T-helper 1 cell (primary cell): ENCODE data around the gene AHRR.
A peak's percentile ranks its signal among the peaks of the same experiment; 100 is the strongest.
"Not testable (repeated sequence)": the region's sequence is repeated elsewhere in the genome, so short reads cannot be mapped to it uniquely, and the experiment has no call there.

Experiments
- DNase-seq, 5 donors: peaks; one replicate each; pipeline ENCODE4 v3.0.0-alpha.2; 2012 to 2020

The AHRR gene

DNA sequence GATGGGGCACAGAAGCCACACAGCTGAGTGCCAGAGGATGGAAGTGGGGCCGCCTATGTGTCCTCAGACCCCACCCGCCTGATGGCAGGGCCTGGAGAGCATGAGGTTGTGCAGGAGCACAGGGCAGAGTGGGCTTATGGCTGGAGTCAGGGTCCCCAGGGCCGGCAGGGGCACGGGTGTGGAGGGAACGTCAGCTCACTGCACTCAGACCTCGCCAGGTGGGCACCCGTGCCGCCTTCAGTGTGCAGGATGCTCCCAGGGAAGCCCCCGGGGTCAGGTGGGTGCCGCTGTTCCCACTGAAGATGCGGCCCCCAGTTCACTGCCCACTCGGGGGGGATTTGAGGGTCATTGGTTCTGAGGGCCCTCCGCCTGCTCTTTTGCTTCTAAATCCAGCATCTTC lies 156.4 kb downstream of the AHRR start:
- DNase-seq, result no peak

DNA sequence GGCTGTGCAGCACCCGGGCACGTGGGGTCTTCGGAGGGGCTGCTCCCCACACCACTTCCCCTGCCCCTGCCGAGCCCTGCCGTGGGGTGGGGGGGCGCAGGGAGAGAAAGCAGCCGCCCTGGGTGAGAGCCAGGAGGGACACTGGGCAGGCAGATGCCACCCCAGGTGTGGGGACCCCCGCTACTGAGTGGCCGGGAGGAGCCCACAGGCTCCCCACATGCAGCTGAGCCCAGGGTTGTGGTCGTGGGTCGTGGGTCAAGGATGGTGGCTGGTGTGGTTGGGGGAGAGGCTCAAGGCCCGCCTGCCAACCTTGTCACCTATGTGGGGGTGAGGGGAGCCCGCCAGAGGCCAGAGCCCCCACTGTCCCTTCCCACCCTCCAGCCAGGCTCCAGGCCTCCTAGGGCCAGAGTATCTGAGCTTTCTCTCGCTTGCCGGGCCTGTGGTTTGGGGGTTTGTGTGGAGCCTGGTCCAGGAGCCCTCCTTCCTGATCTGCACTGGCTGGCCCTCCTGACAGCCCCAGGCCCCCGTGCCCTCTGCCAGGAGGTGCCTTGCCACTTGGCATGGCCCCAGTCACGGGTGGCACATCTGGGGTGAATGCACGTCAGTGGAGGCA lies 157.0 kb downstream of the AHRR start:
- DNase-seq, result no peak

DNA sequence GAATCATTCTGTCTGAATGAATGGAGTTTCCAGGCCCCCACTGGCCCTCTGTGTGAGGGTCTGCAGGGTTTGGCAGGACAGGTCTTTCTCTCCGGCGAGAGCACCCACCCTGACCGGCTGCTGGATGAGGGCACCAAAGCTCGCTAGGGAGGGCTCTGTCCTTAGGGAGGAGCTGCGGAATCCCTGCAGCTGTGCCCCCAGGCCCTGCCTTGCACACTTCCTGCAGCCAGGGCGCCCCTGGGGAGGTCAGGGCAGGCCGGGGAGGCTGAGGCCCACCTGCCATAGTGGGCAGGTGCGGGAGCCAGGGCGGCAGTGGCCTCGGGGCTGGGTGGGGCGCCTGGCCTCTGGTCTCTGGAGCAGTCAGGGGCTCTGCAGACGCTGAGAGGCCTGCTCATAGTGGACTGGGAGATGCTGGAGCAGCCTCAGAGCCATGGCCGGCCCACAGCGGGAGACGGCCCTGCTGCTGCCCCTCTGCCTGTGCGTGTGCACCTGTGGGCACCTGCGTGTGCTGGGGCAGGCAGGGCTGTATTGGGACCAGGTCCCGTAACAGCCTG lies 157.5 kb downstream of the AHRR start:
- DNase-seq, result no peak

DNA sequence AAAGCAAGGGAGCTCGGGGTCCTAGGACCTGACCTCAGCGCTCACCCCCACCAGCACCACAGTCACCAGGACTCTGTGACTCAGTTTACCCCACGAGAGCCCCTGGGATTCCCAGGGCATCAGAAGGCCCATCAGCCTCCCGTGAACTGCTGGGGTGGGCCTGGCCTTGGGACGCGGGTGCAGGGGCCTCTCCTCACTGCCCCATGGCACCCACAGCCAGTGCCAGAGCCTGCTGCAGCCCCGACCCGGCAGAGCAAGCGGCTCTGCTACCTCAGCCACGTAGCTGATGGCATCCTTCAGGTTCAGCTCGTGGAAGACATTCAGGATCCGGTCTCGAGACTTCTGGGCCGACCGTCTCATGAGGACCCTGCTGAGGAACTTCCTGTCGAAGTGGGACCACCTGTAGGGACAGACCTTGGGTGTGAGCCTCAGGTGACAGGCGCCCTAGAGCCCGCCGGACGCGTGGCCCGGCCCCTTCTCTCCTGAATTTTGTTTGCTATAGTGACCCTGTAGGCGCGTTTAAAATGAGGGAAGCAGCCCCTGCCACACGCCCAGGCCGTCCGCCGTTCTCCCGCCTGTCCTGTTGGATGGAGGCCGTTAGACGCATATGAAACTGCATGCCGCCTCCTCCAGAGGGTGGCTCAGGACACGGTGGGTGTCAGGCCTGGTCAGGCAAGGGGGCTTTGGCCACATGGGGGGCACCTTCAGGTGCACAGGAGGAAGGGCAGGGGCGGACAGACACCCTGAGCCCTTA lies 158.2 kb downstream of the AHRR start:
- DNase-seq, result no peak

DNA sequence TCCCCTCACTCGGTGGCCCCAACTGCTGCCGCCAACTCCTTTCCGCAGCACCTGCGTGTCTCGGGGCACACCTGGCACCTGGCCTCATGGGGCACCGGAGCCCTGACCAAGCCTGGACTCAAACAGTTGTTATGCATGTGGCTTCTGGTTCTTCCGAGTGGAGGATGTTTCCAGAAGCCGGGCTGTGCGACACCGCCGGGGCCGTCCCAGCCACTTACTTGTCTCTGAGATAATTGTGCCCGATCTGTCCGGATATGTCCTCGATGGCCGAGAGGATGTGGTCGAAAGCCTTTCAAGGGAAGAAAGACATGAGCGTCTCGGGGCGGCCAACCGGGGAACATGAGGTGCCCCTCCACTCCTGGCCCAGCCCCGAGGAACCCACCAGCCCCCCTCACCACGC lies 159.8 kb downstream of the AHRR start:
- no peak for DNase-seq

DNA sequence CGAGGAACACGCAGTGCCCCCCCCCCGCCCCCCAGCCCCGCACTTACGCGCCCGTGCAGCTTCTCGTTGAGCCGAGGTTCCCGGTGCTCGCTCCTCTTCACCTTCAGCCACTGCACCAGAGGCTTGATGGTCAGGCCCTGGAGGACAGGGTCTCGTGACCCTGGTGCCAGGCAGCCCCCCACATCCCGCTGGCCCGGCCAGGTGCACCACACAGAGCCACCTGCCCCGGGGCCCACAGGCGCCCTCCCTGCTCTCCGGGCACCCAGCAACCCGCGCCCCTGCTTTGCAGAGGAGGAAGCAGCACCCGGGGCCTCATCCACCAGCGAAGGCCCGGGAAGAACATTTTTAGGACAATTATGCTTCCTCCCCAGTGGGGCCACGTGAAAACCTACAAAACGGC lies 160.5 kb downstream of the AHRR start:
- no peak for DNase-seq

DNA sequence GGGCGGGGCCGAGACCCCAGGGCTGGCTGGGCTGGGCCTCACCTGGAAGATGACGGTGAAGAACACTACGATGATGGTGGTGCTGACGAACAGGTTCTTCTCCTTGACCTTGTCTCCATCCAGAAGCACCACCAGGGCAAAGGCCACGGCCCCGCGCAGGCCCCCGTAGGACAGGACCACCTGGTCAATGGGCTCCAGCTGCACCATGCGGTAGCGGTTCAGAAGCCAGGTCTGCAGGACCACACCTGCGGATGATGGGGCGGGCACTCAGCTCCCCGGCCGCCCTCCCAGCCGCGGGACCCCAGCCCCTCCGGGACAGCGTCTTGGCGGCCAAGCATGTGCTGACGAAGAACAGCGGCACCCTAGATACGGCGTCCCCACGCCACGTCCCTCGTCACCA lies 161.0 kb downstream of the AHRR start:
- DNase-seq, result no peak

DNA sequence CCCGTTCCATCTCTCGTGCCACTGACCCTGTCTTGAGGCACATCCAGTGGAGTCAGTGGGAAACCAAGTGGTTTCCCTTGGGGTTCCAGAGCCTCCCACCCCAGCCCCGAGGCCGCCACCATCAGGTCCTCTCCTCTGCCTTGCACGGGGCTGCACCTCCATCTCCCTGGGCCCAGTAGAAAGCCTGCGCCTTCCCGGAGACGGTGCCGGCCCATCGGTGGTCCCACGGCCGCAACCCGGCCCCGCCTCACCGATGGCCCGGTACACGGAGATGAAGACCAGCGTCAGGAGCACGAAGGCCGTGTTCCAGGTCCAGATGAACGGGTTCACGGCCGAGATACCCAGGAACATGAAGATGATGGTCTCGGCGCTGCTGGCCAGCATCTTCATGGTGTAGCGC lies 161.5 kb downstream of the AHRR start:
- no peak for DNase-seq

DNA sequence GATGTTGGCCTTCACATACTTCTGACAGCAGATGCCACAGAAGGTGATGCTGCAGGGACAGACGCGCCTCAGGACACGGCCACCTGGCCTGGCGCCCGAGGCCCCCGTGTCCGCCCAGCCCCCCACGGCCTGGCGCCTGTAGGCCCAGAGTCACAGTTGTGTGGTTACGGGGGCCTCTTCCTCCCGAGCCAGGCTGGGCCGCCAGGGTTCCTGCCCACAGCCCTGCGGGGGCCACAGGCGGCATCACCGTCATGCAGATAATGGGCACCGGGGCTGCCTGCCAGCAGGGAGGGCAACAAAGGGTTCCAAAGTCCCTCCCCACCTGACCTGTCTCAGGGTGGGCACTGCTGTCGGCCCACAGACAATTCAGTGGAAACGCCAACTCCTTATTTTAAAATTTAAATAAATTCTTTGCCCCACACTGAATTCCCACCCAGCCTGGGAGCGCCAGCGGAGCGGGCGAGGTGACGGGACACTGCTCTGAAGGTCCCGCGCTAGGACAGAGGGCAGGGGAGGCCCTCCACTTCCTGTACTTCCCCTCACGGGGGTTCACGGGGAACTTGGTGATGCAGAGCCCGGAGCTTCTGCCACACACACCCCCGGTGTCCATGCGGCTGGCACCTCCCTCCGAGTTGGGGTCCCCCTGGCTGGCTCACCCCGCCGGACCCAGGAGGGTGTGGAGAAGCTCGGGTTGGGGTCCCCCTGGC lies 162.1 kb downstream of the AHRR start:
- no peak for DNase-seq

DNA sequence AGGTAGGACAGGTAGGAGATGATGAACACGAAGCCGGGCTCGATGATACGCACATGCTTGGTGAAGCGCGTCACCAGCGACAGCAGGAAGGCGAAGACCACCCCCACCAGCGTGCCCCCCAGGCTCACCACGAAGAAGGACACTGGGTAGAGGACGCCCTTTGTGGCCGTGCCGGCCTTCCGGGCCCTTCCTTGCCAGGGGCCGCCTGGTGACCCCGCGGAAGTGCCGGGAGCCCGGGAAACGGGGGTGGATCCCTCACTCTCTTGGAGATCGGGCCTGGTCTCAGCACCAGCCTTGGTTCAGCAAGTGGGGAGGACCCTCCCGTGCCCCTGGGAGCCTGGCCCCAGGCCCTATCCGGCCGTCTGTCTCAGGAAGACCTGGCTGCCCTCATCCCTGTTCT lies 163.0 kb downstream of the AHRR start:
- no peak for DNase-seq

DNA sequence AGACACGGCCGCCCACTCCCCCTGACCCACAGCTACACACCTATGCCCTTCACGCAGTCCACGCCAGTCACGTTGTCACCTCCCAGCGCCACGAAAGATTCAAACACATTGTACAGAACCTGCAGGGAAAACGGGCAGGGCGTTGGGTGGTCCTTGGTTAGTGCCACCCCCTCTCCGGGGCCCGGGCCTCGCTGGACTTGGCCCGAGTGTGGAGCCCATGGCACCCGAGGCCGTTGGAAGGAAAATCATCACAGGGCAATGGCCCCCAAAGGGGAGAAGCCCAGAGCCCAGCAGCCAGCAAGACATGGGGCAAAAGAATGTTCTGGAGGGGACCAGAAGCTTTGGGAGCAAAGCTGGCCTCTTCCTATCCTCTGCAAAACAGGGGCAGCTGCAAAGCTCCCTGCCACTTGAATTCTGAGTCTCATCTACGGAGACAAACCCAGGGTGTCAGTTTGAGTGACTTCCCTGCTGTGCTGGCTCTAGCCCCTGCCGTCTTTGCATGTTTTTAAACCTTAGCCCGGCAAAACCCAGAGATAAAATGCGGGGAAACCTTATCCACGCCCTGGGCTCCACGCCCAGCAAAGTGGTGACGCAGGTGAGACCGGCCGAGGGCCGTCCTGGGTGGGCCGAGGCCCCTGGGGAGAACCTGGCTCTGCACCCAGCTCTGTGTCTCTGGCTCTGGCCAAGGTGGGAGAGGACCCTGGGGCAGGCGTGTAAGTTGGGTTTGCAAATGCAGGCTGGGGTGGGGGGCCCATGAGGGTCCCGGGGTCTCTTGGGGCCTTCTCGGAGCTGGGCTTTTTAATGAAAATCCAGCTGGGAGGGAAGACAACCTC lies 163.8 kb downstream of the AHRR start:
- DNase-seq, result no peak

DNA sequence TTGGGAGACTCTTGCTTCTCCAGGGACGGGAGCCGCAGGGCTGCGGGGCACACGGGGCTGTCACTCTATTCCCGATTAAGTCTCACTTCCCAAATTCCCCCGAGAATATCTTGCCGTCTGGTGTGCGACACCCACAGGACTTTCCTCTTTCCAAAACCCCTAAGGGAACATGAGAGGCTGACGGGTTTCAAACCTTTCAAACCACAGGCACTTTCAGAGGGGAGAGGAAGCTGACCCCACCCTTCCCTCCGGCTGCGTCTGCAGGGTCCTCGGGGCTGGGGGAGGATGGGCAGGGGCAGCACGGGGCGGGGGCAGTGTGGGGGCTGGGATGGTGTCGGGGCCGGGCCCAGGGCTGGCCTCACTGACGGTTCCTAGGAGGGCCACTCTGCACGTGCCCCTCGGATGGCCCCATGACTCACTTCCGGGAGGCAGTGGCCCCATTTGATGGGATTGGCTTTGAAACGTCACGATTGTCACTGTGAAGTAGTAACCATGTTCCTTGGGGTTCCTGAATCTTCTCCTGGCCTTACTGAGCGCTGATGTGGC lies 164.5 kb downstream of the AHRR start:
- DNase-seq, result peak in 1 of 5 donors; percentile 31

DNA sequence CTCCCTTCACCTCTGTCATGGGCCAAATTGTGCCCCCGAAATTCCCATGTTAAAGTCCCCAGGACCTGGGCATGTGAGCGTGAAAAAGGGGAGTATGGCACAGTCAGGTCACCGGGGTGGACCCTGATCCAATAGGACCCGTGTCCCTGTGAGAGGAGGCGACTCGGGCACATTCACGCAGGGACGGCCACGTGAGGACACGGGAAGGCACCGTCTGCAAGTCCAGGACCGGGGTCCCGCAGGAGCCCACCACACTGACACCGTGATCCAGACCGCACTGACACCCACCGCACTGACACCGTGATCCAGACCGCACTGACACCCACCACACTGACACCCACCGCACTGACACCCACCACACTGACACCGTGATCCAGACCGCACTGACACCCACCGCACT lies 165.1 kb downstream of the AHRR start:
- not testable (repeated sequence) for DNase-seq
